Stimulated activated CD8-positive, alpha-beta memory T cell treated with anti-CD3 and anti-CD28 coated beads, Interleukin-7, amount 100 ng/mL, for 1 hour (primary cell): Measurements from ENCODE around the gene RPS6KB2.

Experiments used
- DNase-seq, 2 donors: peaks; one replicate each; pipeline ENCODE4 v3.0.0-alpha.2; 2020; ENCODE audit warnings: low read depth in 2 of 2

RPS6KB2 gene

GRCh38 chr11:67429722-67430121 lies 1.4 kb downstream of the RPS6KB2 start:
- DNase-seq: no peak

- DNase-seq: no peak
Measured at GRCh38 chr11:67431346-67432249, 3.3 kb downstream of the RPS6KB2 start.

GRCh38 chr11:67432655-67433349 lies 4.5 kb downstream of the RPS6KB2 start:
- no peak for DNase-seq

GRCh38 chr11:67433536-67434394 lies 5.5 kb downstream of the RPS6KB2 start:
- DNase-seq: no peak

- DNase-seq: no peak
Measured at GRCh38 chr11:67434395-67434881, 6.1 kb downstream of the RPS6KB2 start.

GRCh38 chr11:67435031-67435726 lies 6.9 kb downstream of the RPS6KB2 start:
- DNase-seq: no peak

- no peak for DNase-seq
Measured at GRCh38 chr11:67435727-67436458, 7.6 kb downstream of the RPS6KB2 start.

- DNase-seq: no peak
Measured at GRCh38 chr11:67436459-67437081, 8.3 kb downstream of the RPS6KB2 start.

GRCh38 chr11:67437082-67437808 lies 9.0 kb downstream of the RPS6KB2 start, which contains the start of gene PTPRCAP:
Gene PTPRCAP (minus strand): TSS chr11:67437682. CDS start chr11:67437619, 63 bp downstream.
- peak; percentile 57 to 64 for DNase-seq

GRCh38 chr11:67437809-67438157 lies 9.5 kb downstream of the RPS6KB2 start:
- no peak for DNase-seq

- peak in 1 of 2 donors; percentile 49 for DNase-seq
Measured at GRCh38 chr11:67438158-67438902, 10.0 kb downstream of the RPS6KB2 start.

GRCh38 chr11:67439321-67440228 lies 11.3 kb downstream of the RPS6KB2 start:
- no peak for DNase-seq

GRCh38 chr11:67440229-67441097 lies 12.2 kb downstream of the RPS6KB2 start:
- no peak for DNase-seq

- no peak for DNase-seq
Measured at GRCh38 chr11:67441098-67441563, 12.8 kb downstream of the RPS6KB2 start.

GRCh38 chr11:67441731-67442351 lies 13.5 kb downstream of the RPS6KB2 start:
- no peak for DNase-seq
